GM19467 (cell line): ENCODE data around the gene ZFP64.
"Not testable (repeated sequence)": the region's sequence is repeated elsewhere in the genome, so short reads cannot be mapped to it uniquely, and the experiment has no call there.

Experiments used
- ATAC-seq: cut with Tn5 transposase; IDR thresholded peaks from one replicate; pipeline ENCODE4 v1.9.1; 2021; ENCODE audit warnings: mild to moderate bottlenecking, moderate library complexity; ENCODE audit not compliant: unreplicated experiment

ZFP64 gene

GRCh38 chr20:52160049-52160570 is 31.5 kb downstream of the ZFP64 start:
- no peak for ATAC-seq

GRCh38 chr20:52154575-52154974 is 37.0 kb downstream of the ZFP64 start:
- ATAC-seq: no peak

GRCh38 chr20:52153896-52154295 is 37.7 kb downstream of the ZFP64 start:
- no peak for ATAC-seq

DNA sequence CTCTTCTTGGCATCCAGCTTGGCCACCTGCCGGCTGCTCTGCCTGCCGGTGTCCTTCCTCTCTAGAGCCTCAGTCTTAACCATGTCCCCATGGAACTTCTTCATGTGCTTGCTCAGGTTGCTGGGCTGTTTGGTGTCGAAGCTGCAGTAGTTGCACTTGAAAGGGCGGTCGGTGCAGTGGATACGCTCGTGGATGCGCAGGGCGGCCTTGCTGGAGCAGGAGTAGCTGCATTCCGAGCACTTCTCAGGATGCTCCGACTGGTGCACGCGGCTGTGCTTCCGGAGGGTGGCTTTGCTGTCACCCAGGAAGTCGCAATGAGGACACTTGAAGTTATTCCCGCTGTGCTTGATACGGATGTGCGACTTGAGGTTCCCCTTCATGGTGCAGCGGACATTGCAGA is 38.7 kb downstream of the ZFP64 start:
- no peak for ATAC-seq

- ATAC-seq: no peak
Observed at GRCh38 chr20:52152416-52152815, 39.2 kb downstream of the ZFP64 start.

DNA sequence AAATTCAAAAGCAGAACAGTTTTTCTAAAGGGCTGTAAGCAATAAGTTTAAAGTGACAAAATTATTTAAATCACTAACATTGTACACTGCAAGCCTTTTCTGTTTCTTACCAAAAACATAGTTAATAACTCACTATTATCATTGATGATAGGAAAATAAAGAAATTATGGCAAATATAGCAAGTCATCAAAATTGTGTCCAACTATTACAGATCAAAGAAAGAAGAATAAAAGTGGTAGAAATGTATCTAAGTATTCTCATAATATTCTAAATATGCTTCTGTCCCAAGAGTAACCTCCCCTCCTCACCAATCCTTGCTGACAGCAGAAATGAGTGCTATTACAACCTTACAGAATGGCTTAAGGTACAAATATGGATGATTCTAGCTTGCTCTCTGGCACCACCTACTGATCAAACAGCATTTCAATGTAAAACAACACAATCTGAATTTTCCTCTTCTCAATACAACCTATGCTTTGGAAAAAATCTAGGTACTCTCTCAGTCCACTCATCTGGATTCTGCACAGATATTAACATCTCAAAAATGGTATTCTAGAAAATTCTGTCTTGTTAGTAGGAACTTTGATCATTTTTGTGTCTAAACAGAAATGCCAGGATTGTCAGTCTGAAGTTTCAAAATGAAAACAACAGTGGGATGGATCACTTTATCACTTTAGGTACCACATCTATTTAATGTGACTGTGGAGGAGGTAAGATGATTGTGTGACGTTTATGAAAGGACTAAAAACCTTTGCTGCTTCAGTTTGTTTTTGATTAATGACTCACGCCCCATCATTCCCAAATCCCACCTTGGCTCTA is 40.9 kb downstream of the ZFP64 start:
- ATAC-seq: no peak

- ATAC-seq: no peak
Observed at GRCh38 chr20:52145587-52145986, 46.0 kb downstream of the ZFP64 start.

- no peak for ATAC-seq
Observed at GRCh38 chr20:52143277-52143676, 48.3 kb downstream of the ZFP64 start.

GRCh38 chr20:52142757-52143156 is 48.8 kb downstream of the ZFP64 start:
- no peak for ATAC-seq

DNA sequence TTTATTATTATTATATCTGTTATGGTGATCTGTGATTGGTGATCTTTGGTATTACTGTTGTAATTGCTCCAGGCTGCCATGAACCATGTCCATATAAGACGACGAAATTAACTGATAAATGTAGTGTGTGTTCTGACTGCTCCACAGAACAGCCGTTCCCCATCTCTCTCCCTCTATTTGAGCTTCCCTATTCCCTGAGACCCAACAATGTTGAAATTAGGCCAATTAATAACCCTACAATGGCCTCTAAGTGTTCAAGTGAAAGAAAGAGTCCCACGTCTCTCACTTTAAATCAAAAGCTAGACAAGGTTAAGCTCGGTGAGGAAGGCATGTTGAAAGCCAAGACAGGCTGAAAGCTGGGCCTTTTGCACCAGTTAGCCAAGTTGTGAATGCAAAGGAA is 51.6 kb downstream of the ZFP64 start:
- no peak for ATAC-seq

DNA sequence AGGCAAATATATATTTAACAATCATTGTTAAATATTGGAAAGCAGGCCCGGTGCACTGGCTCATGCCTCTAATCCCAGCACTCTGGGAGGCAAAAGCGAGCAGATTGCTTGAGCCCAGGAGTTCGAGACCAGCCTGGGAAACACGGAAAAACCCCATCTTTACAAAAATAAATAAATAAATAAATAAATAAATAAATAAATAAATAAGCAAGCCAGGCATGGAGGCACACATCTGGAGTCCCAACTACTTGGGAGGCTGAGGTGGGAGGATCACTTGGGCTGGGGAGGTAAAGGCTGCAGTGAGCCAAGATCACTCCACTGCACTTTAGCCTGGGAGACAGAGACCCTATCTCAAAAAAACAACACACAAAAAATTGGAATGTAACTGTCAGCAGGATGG is 53.7 kb downstream of the ZFP64 start:
- ATAC-seq: no peak

DNA sequence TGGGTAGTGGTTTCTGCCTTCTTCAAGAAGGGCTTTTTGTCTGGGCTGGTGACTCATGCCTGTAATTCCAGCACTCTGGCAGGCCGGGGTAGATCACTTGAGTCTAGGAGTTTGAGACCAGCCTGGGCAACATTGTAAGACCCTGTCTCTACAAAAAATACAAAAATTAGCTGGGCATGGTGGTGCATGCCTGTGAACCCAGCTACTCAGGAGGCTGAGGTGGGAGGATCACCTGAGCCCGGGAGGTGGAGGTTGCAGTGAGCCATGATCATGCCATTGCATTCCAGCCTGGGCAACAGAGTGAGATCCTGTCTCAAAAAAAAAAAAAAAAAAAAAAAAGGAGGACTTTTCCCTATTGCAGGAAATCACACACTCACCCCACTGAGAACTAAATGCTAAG is 57.9 kb downstream of the ZFP64 start:
- not testable (repeated sequence) for ATAC-seq

DNA sequence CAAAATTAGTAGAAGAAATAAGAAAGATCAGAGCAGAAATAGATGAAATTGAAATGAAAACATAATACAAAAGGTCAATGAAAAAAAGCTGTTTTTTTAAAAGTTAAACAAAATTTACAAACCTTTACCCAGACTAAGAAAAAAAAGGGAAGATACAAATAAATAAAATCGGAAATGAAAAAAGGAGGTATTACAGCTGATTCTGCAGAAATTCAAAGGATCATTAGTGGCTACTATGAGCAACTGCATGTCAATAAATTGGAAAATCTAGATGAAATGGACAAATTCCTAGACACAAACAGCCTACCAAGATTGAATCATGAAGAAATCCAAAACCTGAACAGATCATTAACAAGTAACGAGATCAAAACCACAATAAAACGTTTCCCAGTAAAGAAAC is 59.2 kb downstream of the ZFP64 start:
- no peak for ATAC-seq

- ATAC-seq: no peak
Observed at GRCh38 chr20:52131048-52131643, 60.4 kb downstream of the ZFP64 start.

GRCh38 chr20:52130406-52130805 is 61.2 kb downstream of the ZFP64 start:
- no peak for ATAC-seq

DNA sequence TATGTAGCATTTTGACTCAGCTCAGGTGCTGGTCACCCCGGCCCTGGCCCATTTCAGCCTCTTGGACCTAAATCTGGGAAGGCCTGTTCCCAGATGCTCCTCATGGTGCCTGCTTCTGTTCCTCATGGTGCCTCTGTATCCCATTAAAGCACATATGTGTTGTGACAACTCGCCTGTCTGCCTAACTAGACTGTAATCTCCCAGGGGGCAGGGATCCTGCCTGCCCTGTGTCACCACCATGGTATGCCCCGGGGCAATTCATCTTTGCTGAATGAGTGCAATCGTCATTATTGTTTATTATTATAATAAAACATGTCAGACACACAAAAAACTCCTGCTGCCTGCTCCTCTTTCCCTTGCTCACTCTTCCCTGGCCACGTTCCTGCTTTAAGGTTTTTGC is 62.0 kb downstream of the ZFP64 start:
- ATAC-seq: no peak

DNA sequence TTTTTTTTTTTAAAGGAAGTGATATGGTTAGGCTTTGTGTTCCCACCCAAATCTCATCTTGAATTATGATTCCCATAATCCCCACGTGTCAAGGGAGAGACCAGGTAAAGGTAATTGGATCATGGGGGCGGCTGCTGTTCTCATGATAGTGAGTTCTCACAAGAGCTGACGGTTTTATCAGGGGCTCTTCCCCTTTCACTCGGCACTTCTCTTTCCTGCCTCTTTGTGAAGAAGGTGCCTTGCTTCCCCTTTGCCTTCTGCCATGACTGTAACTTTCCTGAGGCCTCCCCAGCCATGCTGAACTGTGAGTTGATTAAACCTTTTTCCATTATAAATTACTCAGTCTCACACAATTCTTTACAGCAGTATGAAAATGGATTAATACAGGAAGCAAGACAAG is 64.3 kb downstream of the ZFP64 start:
- no peak for ATAC-seq

DNA sequence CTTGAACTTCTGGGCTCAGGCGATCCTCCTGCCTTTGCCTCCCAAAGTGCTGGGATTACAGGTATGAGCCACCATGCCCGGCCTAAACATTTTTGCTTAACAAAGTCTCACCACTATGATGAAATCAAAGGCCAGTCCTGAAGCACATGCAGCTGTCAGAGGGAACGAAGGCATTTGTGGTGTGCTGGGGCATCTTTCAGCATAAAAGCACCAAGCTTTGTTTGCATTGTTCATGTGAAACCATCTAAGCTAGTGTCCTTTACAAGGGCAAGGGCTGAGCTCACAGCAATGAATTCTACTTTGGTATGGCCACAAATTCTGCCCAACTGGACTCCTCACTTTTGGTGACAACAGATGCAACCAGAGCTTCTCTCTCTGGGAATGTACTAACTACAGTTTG is 66.8 kb downstream of the ZFP64 start:
- ATAC-seq: no peak

DNA sequence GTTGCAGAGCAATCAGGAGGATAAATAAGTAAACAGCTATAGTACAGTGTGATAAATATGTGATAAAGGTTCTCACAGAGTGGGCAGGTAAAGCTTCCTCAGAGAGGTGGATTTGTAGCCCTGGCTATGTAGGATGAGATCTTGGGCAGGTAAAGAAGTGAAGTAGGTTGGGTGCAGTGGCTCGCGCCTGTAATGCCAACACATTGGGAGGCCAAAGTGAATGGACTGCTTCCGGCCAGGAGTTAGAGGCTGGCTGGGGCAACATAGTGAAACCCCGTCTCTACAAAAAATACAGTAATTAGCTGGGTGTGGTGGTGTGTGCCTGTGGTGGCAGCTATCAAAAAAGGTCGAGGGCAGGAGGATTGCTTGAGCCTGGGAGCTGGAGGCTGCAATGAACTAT is 72.9 kb downstream of the ZFP64 start:
- no peak for ATAC-seq

DNA sequence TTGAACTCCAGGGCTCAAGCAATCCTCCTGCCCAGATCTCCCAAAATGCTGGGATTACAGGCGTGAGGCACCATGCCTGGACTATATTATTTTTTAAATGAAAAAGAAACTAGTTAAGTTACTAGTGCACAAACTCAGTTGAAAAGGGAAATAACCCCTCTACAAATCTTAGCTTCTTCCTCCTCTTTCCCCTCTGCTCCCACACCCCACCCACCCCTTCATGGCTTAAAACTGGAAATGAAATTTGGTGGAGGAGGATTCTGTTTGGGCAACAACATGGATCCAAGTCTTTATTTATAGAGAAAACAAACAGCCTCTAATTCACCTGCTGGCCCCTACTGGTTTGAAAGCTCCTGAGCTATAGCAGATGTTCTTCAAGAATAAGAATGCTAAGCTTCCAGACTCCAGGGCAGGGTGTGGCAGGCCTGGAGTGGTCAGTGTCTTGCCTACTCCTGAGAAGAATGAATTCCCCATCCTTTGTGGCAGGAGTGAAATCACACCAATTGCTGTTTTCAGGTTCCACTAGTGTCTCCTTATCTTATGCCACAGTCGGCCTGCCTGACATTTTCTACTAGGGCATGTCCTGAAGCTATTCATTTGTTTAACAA is 73.5 kb downstream of the ZFP64 start:
- ATAC-seq: no peak

- no peak for ATAC-seq
Observed at GRCh38 chr20:52110456-52110855, 81.1 kb downstream of the ZFP64 start.
